DND-41 (cell line): Measurements from ENCODE around the gene RAMP3.

Source experiments
- ATAC-seq: fragments of 200-7000 bp; cut with Tn5 transposase; 3 replicates; pipeline ENCODE4 v1.9.1; 2021; ENCODE audit warnings: low read depth; ENCODE audit not compliant: insufficient read depth
- DNase-seq: peaks from one replicate; pipeline ENCODE4 v3.0.0-alpha.2; 2020
- H2AFZ ChIP-seq: 2 replicates; pipeline ENCODE4 v1.6.0; 2012; ENCODE audit warnings: low read depth, low read length
- H3K27ac ChIP-seq: 2 replicates; pipeline ENCODE4 v1.5.1; 2012; ENCODE audit warnings: low read length, inconsistent platforms
- H3K27me3 ChIP-seq: fragments of 200-600 bp; sonication (generic); 2 replicates; pipeline ENCODE4 v1.6.0; 2012; ENCODE audit warnings: low read length, mild to moderate bottlenecking, inconsistent platforms; ENCODE audit not compliant: insufficient read depth, poor library complexity
- H3K36me3 ChIP-seq: 2 replicates; pipeline ENCODE4 v1.5.1; 2012; ENCODE audit warnings: low read length, inconsistent platforms; ENCODE audit not compliant: insufficient read depth
- H3K4me1 ChIP-seq: 2 replicates; pipeline ENCODE4 v1.5.1; 2012; ENCODE audit warnings: mild to moderate bottlenecking, low read length; ENCODE audit not compliant: insufficient read depth
- H3K4me2 ChIP-seq: 2 replicates; pipeline ENCODE4 v1.6.0; 2012; ENCODE audit warnings: mild to moderate bottlenecking, moderate library complexity, low read length, inconsistent platforms; ENCODE audit not compliant: insufficient read depth
- H3K4me3 ChIP-seq, 2 experiments: fragments of 200-600 bp in 1 of 2; shearing (Covaris generic) in 1 of 2; 2 replicates each; pipeline ENCODE4 v1.5.1; 2012 to 2016; ENCODE audit warnings: inconsistent platforms in 2 of 2, low read length in 2 of 2, mild to moderate bottlenecking in 2 of 2, low read depth in 1 of 2, moderate library complexity in 1 of 2
- H3K79me2 ChIP-seq: 2 replicates; pipeline ENCODE4 v1.6.0; 2012; ENCODE audit warnings: low read length, inconsistent platforms; ENCODE audit not compliant: insufficient read depth
- H3K9ac ChIP-seq: 2 replicates; pipeline ENCODE4 v1.6.0; 2012; ENCODE audit warnings: low read depth, mild to moderate bottlenecking, inconsistent platforms, low read length, moderate library complexity
- H3K9me3 ChIP-seq: 2 replicates; pipeline ENCODE4 v1.5.1; 2012; ENCODE audit warnings: low read length, moderate library complexity, mild to moderate bottlenecking, inconsistent platforms; ENCODE audit not compliant: insufficient read depth, severe bottlenecking
- H4K20me1 ChIP-seq: 2 replicates; pipeline ENCODE4 v1.6.0; 2012; ENCODE audit warnings: low read length; ENCODE audit not compliant: insufficient read depth
- CTCF ChIP-seq: IDR thresholded peaks from 2 replicates; pipeline ENCODE4 v1.5.1; 2012; ENCODE audit warnings: borderline replicate concordance, low read length, moderate library complexity, mild to moderate bottlenecking; ENCODE audit not compliant: poor library complexity, severe bottlenecking; ENCODE audit errors: extremely low read depth
- EZH2 ChIP-seq: IDR thresholded peaks from 3 replicates; pipeline ENCODE4 v1.6.1; 2012; ENCODE audit warnings: borderline replicate concordance, low read depth, mild to moderate bottlenecking, moderate library complexity, low read length, inconsistent platforms; ENCODE audit not compliant: severe bottlenecking

The RAMP3 gene

GRCh38 chr7:45193828-45194227 lies 36.2 kb downstream of the RAMP3 start:
- H3K79me2 ChIP-seq = no peaks in the 10 kb centered on the region
- ATAC-seq = no peak
- TF ChIP-seq CTCF (no peak), EZH2 (no peak)
- no peak overlapping the region for H3K9ac ChIP-seq
- no peaks in the 10 kb centered on the region for H3K9me3 ChIP-seq
- no peak overlapping the region for H2AFZ ChIP-seq
- H3K36me3 ChIP-seq = no peaks in the 10 kb centered on the region
- no peak for DNase-seq
- H4K20me1 ChIP-seq = no peaks in the 10 kb centered on the region
- no peak overlapping the region for H3K27ac ChIP-seq
- H3K27me3 ChIP-seq = peaks cover 15% of the 10 kb centered on the region
- H3K4me1 ChIP-seq = no peaks in the 10 kb centered on the region
- H3K4me3 ChIP-seq = no peak overlapping the region
- H3K4me2 ChIP-seq = no peak overlapping the region

- no peak overlapping the region for H2AFZ ChIP-seq
- H3K79me2 ChIP-seq = no peaks in the 10 kb centered on the region
- H3K27ac ChIP-seq = no peak overlapping the region
- H3K9me3 ChIP-seq = no peaks in the 10 kb centered on the region
- H3K4me3 ChIP-seq = no peak overlapping the region
- H3K4me1 ChIP-seq = no peaks in the 10 kb centered on the region
- ATAC-seq = no peak
- H4K20me1 ChIP-seq = no peaks in the 10 kb centered on the region
- H3K27me3 ChIP-seq = peaks cover 10% of the 10 kb centered on the region
- H3K4me2 ChIP-seq = no peak overlapping the region
- no peak overlapping the region for H3K9ac ChIP-seq
- TF ChIP-seq CTCF (no peak), EZH2 (no peak)
- no peaks in the 10 kb centered on the region for H3K36me3 ChIP-seq
- DNase-seq = no peak
Measured at GRCh38 chr7:45196374-45196773, 38.8 kb downstream of the RAMP3 start.

GRCh38 chr7:45197461-45197860 lies 39.9 kb downstream of the RAMP3 start:
- no peaks in the 10 kb centered on the region for H3K9me3 ChIP-seq
- H3K27ac ChIP-seq = no peak overlapping the region
- H3K36me3 ChIP-seq = no peaks in the 10 kb centered on the region
- no peaks in the 10 kb centered on the region for H3K79me2 ChIP-seq
- no peak for DNase-seq
- H2AFZ ChIP-seq = no peak overlapping the region
- H4K20me1 ChIP-seq = no peaks in the 10 kb centered on the region
- TF ChIP-seq EZH2 = no peak
- TF ChIP-seq CTCF = no peak
- no peak for ATAC-seq
- no peaks in the 10 kb centered on the region for H3K4me1 ChIP-seq
- H3K4me3 ChIP-seq = no peak overlapping the region
- H3K4me2 ChIP-seq = no peak overlapping the region
- H3K9ac ChIP-seq = no peak overlapping the region
- peaks cover 4% of the 10 kb centered on the region for H3K27me3 ChIP-seq

GRCh38 chr7:45198986-45199385 lies 41.4 kb downstream of the RAMP3 start:
- H3K79me2 ChIP-seq = no peaks in the 10 kb centered on the region
- TF ChIP-seq CTCF = no peak
- no peak for TF ChIP-seq EZH2

More at GRCh38 chr7:45198986-45199385, 41.4 kb downstream of the RAMP3 start:
- no peaks in the 10 kb centered on the region for H3K36me3 ChIP-seq
- H3K4me1 ChIP-seq = no peaks in the 10 kb centered on the region
- H3K4me2 ChIP-seq = no peak overlapping the region
- H3K4me3 ChIP-seq = no peak overlapping the region
- H3K9ac ChIP-seq = no peak overlapping the region
- no peak overlapping the region for H2AFZ ChIP-seq
- peaks cover 3% of the 10 kb centered on the region for H3K27me3 ChIP-seq
- H3K9me3 ChIP-seq = no peaks in the 10 kb centered on the region
- no peak for ATAC-seq
- DNase-seq = no peak
- H4K20me1 ChIP-seq = no peaks in the 10 kb centered on the region
- H3K27ac ChIP-seq = no peak overlapping the region
